Ishikawa (cell line): ENCODE measurements around the gene TM6SF1.

ENCODE experiments used
- CEBPB ChIP-seq: IDR thresholded peaks from 2 replicates; pipeline ENCODE4 v1.6.1; 2012
- EGR1 ChIP-seq: IDR thresholded peaks from 2 replicates; pipeline ENCODE4 v1.6.1; 2012
- EP300 ChIP-seq: IDR thresholded peaks from 2 replicates; pipeline ENCODE4 v1.6.1; 2012; ENCODE audit warnings: borderline replicate concordance
- FOXM1 ChIP-seq: IDR thresholded peaks from 2 replicates; pipeline ENCODE4 v1.6.1; 2012; ENCODE audit warnings: low read depth, borderline replicate concordance
- MAX ChIP-seq: IDR thresholded peaks from 2 replicates; pipeline ENCODE4 v1.6.1; 2012
- NFIC ChIP-seq: IDR thresholded peaks from 2 replicates; pipeline ENCODE4 v1.6.1; 2012
- RAD21 ChIP-seq: IDR thresholded peaks from 2 replicates; pipeline ENCODE4 v1.6.1; 2012; ENCODE audit warnings: low read depth
- TAF1 ChIP-seq: IDR thresholded peaks from 2 replicates; pipeline ENCODE4 v1.6.1; 2012; ENCODE audit warnings: low read depth, mild to moderate bottlenecking
- TCF12 ChIP-seq: IDR thresholded peaks from 2 replicates; pipeline ENCODE4 v1.6.1; 2012; ENCODE audit warnings: low read depth
- TEAD4 ChIP-seq: IDR thresholded peaks from 2 replicates; pipeline ENCODE4 v1.6.1; 2012
- USF1 ChIP-seq: IDR thresholded peaks from 2 replicates; pipeline ENCODE4 v1.6.1; 2012
- YY1 ChIP-seq: IDR thresholded peaks from 2 replicates; pipeline ENCODE4 v1.6.1; 2012; ENCODE audit warnings: low read depth
- ZBTB7A ChIP-seq: IDR thresholded peaks from 2 replicates; pipeline ENCODE4 v1.6.1; 2012; ENCODE audit warnings: low read depth

GRCh38 chr15:83107841-83108181 is 366 bp downstream of the TM6SF1 start:
- TF ChIP-seq EGR1 (no peak), FOXM1 (no peak), ZBTB7A (peak; percentile 16; the same call in 1 of the 2 replicates), NFIC (no peak), EP300 (no peak), YY1 (no peak), MAX (no peak), TEAD4 (no peak), USF1 (no peak), TAF1 (no peak), CEBPB (no peak), RAD21 (no peak), TCF12 (no peak)
